Heart left ventricle (tissue), 13 donors: ENCODE results near the gene SLC9A7.

Experiments
- CTCF ChIP-seq, 12 donors: fragments of 200-600 bp; sonication (generic) in 4 of 12; IDR thresholded peaks; one replicate each; pipeline versions ENCODE4 v1.5.0 to v1.8.0; 2018 to 2022; ENCODE audit warnings: antibody characterized with exemption in 12 of 12, mild to moderate bottlenecking in 5 of 12
- POLR2A ChIP-seq, 2 donors: fragments of 450-650 bp; IDR thresholded peaks; one replicate each; pipeline ENCODE4 v1.6.1; 2017; ENCODE audit warnings: antibody characterized with exemption in 2 of 2, mild to moderate bottlenecking in 2 of 2, moderate library complexity in 2 of 2
- donor health status: ischemic (EF 13 %, LVEDD 7.1; RV severe dilation, severe dysfunction).
- donor health status: DM: no; HTN: yes; CAD: no.
- donor health status: DM: no; HTN: no; CAD: no.
- donor health status: ischemic (EF 25% LVEDD 6.9; RV normal size, moderate dysfunction).
- donor health status: ischemic (EF 25% LVEDD 5.7; RV mildly dilated, moderate dysfunction).
- donor health status: ischemic (EF 35%, LVEDD 5.7; RV mildly dilated, moderate dysfunction).
- donor health status: nonischemic (EF 11% LVEDD 7.7; RV severe dilation, severe dysfunction).
- donor health status: DM: yes; HTN: yes; CAD: no.
- donor health status: PGD.
- donor health status: ischemic (EF 29% LVEDD 5.4; RV normal size, mild dysfunction).
- donor health status: nonischemic (EF 23%, LVEDD 6.1; RV moderate dilation, normal function).

DNA sequence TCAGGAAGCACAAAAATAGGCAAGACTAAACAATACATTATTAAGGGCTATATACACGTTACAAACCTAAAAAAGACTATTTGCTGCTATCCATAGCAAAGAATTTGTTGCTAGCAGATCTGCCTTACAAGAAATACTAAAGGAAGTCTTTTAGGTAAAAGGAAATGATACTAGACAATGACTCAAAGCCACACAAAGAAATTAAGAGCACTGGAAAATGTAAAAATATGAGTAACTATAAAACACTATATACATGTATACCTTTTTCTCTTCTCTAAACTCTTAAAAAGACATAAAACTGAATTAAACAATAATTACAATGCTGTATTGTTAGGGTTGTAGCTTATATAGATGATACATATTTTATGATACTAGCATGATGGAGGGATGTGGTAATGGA lies 25.7 kb downstream of the SLC9A7 start:
- no peak for TF ChIP-seq CTCF (IDR thresholded peaks at IDR 0.05)
- TF ChIP-seq POLR2A (IDR thresholded peaks at IDR 0.05) = no peak
